Hematopoietic multipotent progenitor cell treated with erythropoietin and hydrocortisone succinate and interleukin-3 and kit ligand, for 17 days (in vitro differentiated cells): Measurements from ENCODE around the gene SCAF8.

Experiments used
- DNase-seq: peaks from one replicate; pipeline ENCODE4 v3.0.0-alpha.2; 2015; ENCODE audit warnings: low spot score

SCAF8 gene

DNA sequence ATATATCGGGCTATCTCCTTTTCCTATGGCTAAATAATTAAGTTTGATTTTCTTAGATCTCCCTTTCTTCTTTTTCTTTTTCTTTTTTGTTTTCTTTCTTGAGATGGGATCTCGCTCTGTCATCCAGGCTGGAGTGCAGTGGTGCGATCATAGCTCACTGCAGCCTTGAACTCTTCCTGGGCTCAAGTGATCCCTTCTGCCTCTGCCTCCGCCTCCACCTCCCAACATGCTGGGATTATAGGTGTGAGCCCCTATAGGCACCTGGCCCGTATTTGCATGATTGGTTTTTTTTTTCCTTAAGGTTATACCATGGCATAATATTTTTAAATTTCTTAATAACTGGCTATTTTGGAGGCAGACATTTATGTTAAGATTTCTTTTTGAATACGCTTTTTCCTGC is 106.3 kb downstream of the SCAF8 start:
- no peak for DNase-seq

DNA sequence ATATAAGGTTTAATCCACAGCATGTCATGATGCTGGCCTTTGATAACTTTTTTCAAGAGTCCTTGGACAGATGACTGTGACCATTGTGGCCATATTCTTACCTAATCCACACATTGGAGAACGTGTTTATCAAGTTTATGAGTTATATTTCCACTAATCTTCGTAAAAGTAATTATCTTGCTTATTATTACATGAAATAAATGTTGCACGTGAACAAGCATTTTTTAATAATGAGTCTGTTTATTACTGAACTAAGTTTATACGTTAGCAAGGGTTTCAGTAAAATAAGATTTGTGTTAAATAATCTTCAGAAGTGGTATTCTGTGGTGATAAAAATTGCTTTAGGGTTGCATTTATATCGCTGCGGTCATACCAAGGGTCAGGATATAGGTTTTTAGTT is 107.1 kb downstream of the SCAF8 start:
- DNase-seq, result no peak

DNA sequence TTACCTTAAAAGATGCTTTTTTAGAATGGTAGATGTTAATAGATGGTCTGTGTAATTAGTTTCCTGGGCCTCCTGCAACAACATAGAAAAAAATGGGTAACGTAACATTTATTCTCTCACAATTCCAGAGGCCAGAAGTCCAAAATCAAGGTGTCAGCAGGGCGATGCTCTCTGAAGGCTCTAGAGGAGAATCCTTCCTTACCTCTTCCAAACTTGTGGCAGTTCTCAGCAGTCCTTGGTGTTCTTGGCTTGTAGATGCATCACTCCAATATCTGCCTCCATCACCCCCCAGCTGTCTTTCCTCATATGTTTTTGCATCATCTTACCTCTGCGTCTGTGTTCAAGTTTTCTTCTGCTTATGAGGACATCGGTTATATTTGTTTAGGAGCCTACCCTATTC is 107.9 kb downstream of the SCAF8 start:
- no peak for DNase-seq

DNA sequence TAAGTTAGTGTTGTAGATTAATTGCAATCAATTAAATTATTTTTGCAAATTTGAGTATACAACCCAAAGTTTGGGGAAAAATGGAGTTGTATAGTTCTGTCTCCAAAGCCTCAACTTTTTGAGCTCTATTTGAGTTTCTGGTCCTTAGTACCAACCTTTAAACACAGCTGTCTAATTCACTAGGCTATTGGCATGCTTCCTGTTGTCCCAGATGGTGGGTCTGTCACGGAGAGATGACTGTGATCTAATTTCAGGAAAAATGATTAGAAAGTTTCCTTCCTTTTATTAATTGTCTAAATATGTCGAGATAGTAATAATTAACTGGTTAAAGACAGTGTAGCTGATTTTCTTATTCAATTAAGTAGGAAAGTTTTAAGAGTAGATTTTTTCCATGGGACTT is 109.6 kb downstream of the SCAF8 start:
- no peak for DNase-seq

DNA sequence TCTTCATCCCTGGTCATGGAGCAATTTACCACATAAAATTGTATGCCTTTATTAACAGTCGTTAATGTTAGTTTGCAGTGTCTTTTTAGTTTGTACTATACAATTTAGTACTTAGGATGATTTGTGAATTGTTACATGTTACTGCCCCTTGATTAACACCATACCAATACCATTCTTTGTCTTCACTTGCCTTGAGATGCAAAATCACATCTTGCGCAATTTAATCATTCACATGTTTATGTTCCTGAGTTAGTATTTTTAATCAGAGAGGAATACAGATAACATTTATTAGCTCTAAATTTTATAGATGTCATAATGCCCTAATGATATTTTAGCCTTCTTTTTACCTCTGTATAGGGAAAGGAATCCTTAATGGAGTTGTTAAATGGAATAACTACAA is 114.1 kb downstream of the SCAF8 start:
- DNase-seq, result no peak

DNA sequence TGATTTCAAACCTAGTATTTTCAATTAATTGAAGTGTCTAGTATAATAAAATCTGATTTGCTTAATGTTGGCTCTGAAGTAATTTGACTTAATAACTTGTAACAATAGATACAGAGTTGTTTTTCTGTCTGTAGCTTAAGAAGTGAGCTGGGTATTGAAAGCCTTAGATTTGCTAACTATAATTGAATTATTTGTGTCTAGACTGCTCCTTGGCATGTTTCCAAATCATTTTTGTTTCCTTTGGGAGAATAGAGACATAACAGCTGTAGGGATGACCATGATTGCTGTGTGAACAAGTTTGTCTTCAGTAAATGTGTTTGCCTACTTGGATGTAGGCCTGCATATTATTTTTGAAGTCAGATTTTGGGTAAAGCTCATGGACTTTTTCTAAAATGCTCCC is 115.4 kb downstream of the SCAF8 start:
- no peak for DNase-seq

DNA sequence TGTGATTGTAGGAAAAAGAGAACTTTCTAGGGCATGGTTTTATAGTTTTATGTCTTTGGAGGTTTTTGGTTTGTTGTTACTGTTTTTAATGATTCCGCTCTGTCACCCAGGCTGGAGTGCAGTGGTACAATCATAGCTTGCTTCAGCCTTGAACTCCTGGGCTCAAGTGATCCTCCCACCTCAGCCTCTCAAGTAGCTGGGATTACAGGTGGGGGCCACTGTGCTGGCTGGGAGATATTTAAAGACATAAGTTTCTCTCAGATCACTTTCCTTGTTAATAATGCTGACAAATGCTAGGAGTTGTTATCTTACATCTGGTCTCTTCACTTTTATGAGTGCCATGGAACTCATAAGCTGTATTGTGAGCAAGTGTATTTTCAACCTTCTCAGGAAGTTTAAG is 116.3 kb downstream of the SCAF8 start:
- DNase-seq, result no peak

DNA sequence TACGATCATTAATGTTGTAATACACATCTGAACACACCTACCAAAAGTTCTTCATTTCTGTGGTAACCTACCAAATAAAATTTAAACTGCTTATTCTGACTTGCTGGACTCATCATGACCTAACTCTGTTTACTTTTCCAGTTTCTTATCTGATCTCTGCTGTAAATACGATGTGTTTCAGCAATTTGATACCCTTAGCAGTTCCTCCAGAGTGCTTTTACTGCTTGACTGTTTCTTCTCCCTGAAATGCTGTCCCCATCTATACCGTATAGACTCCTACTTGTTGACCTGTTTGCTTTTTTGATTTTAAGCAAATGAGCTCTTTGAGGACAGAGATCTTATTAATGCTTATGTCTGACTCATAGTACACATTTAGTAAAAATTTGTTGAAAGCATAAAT is 119.5 kb downstream of the SCAF8 start:
- DNase-seq, result no peak

DNA sequence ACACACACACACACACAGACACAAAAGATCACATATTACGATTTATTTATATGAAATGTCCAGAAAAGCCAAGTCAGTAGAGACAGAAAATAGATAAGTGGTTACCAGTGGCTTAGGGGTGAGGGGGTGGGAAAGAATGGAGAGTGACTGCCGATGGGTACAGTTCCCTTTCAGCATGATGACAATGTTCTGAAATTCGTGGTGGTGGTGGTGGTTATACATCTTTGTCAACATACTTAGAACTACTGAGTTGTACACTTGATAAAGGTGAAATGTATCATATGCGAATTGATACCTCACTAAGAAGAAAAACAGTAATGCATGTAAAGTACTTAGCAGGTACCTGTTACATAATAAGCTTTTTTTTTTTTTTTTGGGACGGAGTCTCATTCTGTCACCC is 124.3 kb downstream of the SCAF8 start:
- DNase-seq, result no peak

DNA sequence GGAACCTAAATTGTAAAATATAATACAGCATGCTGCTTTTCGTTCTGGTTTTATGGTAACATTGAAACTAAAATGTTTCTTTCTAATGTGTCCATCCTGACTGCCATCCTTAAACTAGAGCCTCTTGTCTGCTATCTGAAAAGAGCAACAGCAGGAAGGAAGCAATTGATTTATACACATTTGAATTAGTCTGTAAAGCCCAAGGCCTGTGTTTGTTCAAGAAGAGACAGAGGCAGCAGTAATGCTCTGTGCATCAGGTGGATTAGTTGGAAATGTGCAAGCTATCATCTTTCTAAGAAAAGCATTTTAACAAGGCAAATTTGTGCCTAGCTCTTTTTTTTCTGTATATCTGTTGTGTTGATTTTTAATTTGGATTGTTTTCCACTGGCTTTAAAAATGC is 128.6 kb downstream of the SCAF8 start:
- DNase-seq, result no peak

DNA sequence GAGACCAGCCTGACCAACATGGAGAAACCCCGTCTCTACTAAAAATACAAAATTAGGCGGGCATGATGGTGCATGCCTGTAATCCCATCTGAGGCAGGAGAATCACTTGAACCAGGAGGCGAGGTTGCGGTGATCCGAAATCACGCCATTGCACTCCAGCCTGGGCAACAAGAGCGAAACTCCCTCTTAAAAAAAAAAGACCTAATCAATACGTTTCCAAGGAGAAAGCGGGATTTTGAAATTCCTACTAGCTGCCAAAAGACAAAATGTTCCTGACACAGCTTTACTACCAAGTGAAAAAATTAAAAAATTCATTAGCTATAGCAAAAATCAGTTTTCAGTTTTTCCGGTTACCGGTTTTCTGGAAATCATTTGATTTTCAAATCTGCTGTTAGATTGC is 129.3 kb downstream of the SCAF8 start:
- DNase-seq, result no peak

DNA sequence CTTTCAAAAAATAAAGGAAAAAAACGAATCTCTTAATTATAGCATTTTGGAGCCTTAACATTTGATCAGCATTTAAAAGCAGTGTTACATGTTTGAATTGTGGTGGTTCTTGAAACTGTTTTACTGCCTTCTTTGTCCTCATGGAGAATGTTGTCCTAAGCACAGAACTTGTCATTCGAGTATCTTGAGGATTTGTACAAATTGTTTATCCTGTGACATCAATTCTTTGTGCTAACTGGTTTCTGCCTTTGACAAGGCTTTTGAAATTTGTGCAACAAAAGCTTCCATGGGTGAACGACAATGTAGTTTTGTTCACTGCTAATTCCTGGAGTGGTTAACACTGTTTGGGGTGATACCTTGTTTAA is 130.8 kb downstream of the SCAF8 start:
- DNase-seq, result no peak

DNA sequence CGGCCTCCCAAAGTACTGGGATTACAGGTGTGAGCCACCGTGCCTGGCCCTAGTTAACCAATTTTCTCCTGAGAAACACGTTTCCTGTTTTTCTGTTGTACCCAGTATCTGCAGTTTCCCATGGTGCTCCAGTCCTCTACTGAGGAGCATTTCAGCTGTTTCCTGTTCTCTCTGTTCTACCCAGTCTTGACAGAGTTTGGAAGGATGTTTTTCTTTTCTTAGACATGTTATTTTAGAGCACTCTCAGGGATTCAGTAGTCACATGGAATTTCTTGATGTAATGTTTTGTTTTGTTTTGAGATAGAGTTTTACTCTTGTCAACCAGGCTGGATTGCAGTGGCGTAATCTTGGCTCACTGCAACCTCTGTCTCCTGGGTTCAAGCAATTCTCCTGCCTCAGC is 132.1 kb downstream of the SCAF8 start:
- no peak for DNase-seq

DNA sequence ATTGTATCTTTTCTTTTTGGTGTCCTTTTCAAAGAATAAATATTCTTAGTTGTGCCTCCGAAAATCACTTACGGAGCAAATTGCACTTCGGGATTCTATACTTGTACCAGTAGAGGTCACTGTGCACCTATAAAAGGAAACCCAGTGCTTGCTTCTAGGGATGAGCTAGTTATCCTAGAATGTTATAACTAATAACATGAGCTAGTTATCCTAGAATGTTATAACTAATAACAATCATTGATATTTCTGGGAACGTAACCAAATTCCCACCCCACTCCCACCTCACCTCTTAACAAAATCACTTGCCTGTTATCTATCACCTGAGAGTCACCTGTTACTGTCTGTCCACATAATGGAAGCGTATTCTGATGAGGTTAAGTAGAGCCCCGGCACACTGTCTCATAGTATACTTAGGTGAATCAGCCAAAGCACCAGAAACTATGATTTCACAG is 135.0 kb downstream of the SCAF8 start:
- DNase-seq, result peak; percentile 57

DNA sequence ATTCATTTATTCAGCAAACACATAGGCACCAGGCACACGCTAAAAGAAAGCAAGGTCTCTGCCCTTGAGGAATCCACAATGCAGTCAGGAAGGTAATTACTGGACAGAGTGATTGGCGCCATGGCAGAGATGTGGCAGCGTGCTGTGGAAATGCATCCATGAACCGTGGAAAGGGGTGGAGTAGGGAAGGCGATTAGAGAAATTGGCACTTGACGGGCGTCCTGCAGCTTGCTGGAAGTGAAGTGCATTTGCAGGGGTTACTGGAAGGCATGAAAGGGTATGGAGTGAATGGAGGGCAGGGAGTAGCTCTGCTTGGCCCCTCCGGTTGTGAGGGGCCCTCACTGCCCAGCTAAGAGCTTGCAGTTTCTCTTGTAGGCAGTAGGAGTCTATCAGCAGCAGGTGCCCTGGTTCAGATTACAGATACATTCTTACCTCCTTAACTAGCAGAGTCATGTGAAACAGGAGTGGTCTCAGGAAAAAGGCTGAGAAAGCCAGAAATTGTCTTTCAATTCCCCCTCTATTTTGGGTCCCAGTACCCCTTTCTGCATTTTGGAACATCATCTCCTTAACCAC is 139.4 kb downstream of the SCAF8 start:
- no peak for DNase-seq

DNA sequence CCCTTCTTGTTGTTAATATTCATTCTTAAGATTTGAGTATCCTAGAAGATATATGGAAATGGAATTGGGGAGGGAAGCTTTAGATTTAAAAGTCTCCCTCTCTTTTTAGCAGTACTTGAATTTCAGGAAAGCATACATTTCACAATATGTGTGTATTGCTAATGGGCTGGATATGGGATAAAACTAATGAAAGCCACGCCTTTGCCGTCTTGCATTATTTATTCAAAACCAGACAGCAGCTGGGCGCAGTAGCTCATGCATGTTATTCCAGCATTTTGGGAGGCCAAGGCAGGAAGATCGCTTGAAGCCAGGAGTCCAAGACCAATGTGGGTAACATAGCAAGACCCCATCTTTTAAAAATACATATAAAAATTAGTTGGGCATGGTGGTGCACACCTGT is 140.3 kb downstream of the SCAF8 start:
- no peak for DNase-seq

DNA sequence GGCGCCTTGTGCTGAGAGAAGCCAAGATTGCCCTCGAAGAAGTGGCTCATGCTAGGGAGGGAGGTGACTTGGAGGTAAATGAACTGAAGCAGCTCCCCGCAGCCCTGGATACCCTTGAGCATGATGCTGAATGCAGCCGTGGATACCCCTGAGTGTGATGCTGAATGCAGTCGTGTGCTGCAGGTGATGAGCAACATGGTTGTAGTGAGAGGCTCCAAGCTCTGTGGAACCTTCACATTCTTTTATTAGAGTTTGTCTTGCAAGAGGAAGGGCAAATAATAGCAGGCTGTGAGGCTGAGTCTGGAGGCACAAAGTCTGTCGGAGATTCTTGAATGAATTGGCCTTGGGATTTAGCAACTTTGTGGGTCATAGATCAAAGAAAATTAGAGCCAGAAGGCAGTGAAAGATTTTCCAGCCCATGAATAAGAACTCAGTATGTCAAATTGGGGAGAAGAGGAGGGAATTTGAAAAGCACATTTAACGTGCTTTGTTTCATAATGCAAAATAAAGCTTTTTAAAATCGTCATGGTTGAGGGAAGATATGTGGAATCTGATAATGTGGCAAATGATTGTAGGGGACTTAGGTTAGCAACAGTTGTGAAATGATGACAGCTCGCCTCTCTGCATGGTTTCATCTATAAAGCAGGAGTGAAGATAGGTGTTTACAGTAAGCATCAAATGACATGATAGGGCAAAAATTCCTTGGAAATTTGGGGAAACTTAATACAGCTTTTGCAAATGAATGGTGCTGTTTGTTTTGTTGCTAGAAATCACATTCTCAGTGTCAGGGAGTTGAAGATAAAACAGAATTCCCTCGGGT is 141.8 kb downstream of the SCAF8 start:
- DNase-seq, result no peak

DNA sequence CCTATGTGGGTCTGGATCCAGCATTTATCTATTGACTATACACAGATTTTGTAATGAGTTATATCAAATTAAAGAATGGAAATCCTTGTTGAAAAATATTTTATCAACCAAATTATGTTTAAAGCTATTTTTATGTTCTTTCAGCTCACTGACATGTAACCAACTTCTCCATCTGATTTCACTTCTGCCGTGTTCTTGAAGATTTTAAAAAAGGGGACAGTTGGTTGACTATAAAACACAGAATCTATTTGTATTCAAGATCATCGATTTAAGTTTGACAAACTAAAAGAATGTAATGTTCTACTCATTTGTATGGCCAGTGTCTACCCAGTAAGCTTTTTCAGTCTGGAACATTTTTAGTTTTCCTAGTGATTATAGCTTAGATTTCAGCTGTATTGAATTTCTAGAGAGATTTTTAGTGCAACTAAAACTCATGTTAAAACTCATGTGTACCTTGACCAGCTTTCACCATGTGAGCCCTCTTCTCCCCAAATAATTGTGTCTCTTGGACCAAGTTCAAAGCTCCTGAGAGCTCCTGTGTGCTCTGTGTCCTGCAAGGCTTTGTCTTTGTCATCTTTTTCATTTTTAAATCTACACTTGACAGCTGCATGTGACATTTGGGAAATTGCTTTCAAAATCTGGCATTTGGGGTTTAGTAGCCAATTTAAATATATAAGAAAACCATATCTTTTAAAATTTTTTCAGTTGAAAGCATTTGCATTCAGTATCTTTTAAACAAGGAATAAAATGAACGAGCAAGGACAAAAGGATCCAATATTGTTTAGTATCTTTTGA is 143.5 kb downstream of the SCAF8 start:
- no peak for DNase-seq

DNA sequence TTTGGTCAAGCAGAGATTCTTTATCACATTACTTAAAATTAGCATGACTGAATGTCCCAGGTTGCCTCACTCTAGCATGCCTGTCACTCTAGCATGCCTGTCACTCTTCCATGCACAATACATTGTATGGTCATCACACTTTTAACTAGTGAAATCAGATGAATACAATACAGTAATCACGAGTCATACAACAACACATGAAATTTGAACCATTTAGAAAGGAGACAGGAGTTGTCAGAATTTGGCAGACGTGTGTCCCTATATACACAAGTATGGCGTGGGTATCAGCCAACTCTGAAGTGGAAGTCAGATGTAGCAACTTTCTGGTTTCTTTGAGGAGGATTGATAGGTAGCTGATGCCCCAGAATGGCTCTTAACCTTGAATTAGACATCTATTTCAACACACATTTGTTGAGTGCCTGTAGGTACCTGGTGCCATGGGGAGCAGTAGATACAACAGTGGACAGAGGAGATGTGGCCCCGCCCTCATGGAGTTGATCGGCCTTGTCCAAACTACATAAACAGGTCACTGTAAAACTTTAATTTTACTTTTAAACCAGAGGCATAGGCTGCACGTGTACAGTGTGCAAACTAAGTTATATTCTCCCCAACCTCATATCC is 145.8 kb downstream of the SCAF8 start:
- DNase-seq, result no peak

DNA sequence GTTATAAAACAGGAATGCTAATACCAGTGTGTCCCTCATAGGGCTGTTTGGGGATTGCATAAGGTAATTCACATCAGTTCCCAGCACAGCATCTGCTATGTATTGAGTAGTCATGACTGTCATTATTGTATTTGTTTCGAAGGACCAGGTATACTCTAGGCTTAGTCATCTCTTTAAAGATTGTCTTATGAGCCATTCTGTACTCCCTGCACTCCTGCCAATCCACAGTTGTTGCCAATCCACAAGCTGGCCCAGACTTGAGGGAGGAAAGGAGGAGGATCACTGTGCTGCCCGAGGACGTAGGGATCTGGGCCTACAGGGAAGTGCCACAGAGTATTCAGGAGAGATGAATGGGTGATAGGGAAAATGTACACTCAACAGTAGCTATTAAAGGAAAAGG is 148.9 kb downstream of the SCAF8 start:
- no peak for DNase-seq
